ENCODE measurements around the gene ANXA9.

ANXA9 gene

DNA sequence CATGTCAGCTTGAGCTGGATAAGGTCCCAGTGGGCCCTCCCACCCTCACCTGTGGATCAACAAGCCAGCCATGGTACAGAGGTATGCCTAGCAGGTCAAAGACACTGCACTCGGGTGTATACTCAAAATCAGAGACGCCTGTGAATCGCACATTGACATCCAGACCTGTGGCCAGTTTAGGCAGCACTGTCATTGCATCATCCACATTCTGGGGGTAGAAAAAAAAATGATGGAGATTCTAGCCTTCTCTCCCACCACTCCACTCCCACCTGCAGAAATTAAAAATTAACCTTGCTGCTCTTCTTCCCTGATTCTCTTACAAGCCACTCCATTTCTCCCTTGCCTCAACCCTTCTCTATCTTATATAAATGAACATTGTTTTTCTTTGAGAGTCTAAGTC, 18.3 kb downstream of the ANXA9 start:
- H3K4me3 ChIP-seq (ENCODE audit: low read depth, low read length) = no peak overlapping the region
- no peak overlapping the region for H3K27ac ChIP-seq (ENCODE audit: extremely low read depth, low read depth, low read length)
- no peaks in the 10 kb centered on the region for H3K4me1 ChIP-seq (ENCODE audit: control insufficient read depth, insufficient read depth, low read length)
- ChIA-PET POLR2A (interaction anchor here (1.3 kb wide), 1 partner anchor 371 kb away, joined by 5 read pairs; the partner anchor contains the start of gene ENSA), CTCF (interaction anchor here (0.6 to 3.9 kb wide), 3 partner anchors 20 to 142 kb away, joined by 3 to 31 read pairs (median 4); partner anchors contain the start of gene ANXA9)
- peaks cover 0 to 60% of the 10 kb centered on the region in 2 experiments; a peak in 1 of 3 replicates for H3K36me3 ChIP-seq (ENCODE audit: control insufficient read depth in 2 of 2, insufficient read depth in 1 of 2, low read length in 2 of 2)
- H3K9me3 ChIP-seq (ENCODE audit: control insufficient read depth, insufficient read depth, low read depth, low read length) = no peaks in the 10 kb centered on the region
- TF ChIP-seq ZFHX2 (tag by site-specific recombination; conservative IDR thresholded peaks at IDR 0.05) (peak; percentile 17; the same call in 1 of the 2 replicates), ZNF585B (tag by site-specific recombination; IDR thresholded peaks at IDR 0.05) (no peak)

- Histone ChIP-seq H3K4me1 (ENCODE audit: control insufficient read depth, insufficient read depth, low read length) (no peaks in the 10 kb centered on the region), H3K4me3 (ENCODE audit: low read depth, low read length) (no peak overlapping the region), H3K27ac (ENCODE audit: extremely low read depth, low read depth, low read length) (no peak overlapping the region), H3K9me3 (ENCODE audit: control insufficient read depth, insufficient read depth, low read depth, low read length) (no peaks in the 10 kb centered on the region), H3K36me3 (ENCODE audit: control insufficient read depth in 2 of 2, insufficient read depth in 1 of 2, low read length in 2 of 2) (peaks cover 0 to 59% of the 10 kb centered on the region in 2 experiments; a peak in 1 of 3 replicates)
- CTCF ChIA-PET = interaction anchor here (0.5 to 3.9 kb wide), 7 partner anchors 11 to 213 kb away, joined by 3 to 31 read pairs (median 4); partner anchors contain the start of gene ANXA9
- TF ChIP-seq ZNF48 (tag by site-specific recombination; IDR thresholded peaks at IDR 0.05) (no peak), PRDM2 (tag by site-specific recombination; IDR thresholded peaks at IDR 0.05; ENCODE audit: borderline replicate concordance) (no peak), ZNF629 (tag by site-specific recombination; IDR thresholded peaks at IDR 0.05) (peak; percentile 79), PATZ1 (tag by site-specific recombination; IDR thresholded peaks at IDR 0.05) (peak; percentile 41; the same call in 1 of the 2 replicates), ZNF571 (tag by site-specific recombination; IDR thresholded peaks at IDR 0.05) (no peak), ZNF366 (tag by site-specific recombination; conservative IDR thresholded peaks at IDR 0.05) (peak; percentile 76), ZNF121 (tag by site-specific recombination; IDR thresholded peaks at IDR 0.05) (no peak)
- TF ChIP-seq, protein P1, sequence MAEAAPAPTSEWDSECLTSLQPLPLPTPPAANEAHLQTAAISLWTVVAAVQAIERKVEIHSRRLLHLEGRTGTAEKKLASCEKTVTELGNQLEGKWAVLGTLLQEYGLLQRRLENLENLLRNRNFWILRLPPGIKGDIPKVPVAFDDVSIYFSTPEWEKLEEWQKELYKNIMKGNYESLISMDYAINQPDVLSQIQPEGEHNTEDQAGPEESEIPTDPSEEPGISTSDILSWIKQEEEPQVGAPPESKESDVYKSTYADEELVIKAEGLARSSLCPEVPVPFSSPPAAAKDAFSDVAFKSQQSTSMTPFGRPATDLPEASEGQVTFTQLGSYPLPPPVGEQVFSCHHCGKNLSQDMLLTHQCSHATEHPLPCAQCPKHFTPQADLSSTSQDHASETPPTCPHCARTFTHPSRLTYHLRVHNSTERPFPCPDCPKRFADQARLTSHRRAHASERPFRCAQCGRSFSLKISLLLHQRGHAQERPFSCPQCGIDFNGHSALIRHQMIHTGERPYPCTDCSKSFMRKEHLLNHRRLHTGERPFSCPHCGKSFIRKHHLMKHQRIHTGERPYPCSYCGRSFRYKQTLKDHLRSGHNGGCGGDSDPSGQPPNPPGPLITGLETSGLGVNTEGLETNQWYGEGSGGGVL (tag by site-specific recombination; IDR thresholded peaks at IDR 0.05) = peak; percentile 43; the same call in 1 of the 2 replicates
- TF ChIP-seq, protein P2, sequence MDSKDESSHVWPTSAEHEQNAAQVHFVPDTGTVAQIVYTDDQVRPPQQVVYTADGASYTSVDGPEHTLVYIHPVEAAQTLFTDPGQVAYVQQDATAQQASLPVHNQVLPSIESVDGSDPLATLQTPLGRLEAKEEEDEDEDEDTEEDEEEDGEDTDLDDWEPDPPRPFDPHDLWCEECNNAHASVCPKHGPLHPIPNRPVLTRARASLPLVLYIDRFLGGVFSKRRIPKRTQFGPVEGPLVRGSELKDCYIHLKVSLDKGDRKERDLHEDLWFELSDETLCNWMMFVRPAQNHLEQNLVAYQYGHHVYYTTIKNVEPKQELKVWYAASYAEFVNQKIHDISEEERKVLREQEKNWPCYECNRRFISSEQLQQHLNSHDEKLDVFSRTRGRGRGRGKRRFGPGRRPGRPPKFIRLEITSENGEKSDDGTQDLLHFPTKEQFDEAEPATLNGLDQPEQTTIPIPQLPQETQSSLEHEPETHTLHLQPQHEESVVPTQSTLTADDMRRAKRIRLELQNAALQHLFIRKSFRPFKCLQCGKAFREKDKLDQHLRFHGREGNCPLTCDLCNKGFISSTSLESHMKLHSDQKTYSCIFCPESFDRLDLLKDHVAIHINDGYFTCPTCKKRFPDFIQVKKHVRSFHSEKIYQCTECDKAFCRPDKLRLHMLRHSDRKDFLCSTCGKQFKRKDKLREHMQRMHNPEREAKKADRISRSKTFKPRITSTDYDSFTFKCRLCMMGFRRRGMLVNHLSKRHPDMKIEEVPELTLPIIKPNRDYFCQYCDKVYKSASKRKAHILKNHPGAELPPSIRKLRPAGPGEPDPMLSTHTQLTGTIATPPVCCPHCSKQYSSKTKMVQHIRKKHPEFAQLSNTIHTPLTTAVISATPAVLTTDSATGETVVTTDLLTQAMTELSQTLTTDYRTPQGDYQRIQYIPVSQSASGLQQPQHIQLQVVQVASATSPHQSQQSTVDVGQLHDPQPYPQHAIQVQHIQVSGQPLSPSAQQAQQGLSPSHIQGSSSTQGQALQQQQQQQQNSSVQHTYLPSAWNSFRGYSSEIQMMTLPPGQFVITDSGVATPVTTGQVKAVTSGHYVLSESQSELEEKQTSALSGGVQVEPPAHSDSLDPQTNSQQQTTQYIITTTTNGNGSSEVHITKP (tag by site-specific recombination; IDR thresholded peaks at IDR 0.05) = peak; percentile 97
- TF ChIP-seq, protein P3, sequence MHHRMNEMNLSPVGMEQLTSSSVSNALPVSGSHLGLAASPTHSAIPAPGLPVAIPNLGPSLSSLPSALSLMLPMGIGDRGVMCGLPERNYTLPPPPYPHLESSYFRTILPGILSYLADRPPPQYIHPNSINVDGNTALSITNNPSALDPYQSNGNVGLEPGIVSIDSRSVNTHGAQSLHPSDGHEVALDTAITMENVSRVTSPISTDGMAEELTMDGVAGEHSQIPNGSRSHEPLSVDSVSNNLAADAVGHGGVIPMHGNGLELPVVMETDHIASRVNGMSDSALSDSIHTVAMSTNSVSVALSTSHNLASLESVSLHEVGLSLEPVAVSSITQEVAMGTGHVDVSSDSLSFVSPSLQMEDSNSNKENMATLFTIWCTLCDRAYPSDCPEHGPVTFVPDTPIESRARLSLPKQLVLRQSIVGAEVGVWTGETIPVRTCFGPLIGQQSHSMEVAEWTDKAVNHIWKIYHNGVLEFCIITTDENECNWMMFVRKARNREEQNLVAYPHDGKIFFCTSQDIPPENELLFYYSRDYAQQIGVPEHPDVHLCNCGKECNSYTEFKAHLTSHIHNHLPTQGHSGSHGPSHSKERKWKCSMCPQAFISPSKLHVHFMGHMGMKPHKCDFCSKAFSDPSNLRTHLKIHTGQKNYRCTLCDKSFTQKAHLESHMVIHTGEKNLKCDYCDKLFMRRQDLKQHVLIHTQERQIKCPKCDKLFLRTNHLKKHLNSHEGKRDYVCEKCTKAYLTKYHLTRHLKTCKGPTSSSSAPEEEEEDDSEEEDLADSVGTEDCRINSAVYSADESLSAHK (tag by site-specific recombination; IDR thresholded peaks at IDR 0.05) = no peak
- POLR2A ChIA-PET = interaction anchor here (0.6 to 1.6 kb wide), 9 partner anchors 13 to 744 kb away, joined by 3 to 6 read pairs (median 3); partner anchors contain the start of genes CDC42SE1 and RPRD2
Observed at GRCh38 chr1:151001602-151002001, 19.5 kb downstream of the ANXA9 start.
